Lower lobe of right lung (tissue), 2 donors: ENCODE results near the gene SLC39A10. TPM values are rescaled to one million over a fixed set of nuclear protein-coding genes. Genes with fewer than 3 reads are reported as not detected.

Source experiments
- ATAC-seq, 2 donors: fragments of 200-7000 bp; cut with Tn5 transposase; one replicate each; pipeline ENCODE4 v1.9.1; 2020 to 2022; ENCODE audit warnings: mild to moderate bottlenecking in 2 of 2, moderate library complexity in 2 of 2
- DNase-seq: peaks from one replicate; pipeline ENCODE4 v3.0.0-alpha.2; 2020
- H3K27ac ChIP-seq: fragments of 200-600 bp; one replicate; pipeline ENCODE4 v1.8.0; 2022
- H3K27me3 ChIP-seq: fragments of 200-600 bp; one replicate; pipeline ENCODE4 v1.8.0; 2022; ENCODE audit warnings: low read depth
- H3K36me3 ChIP-seq: fragments of 200-600 bp; one replicate; pipeline ENCODE4 v1.8.0; 2022; ENCODE audit warnings: mild to moderate bottlenecking
- H3K4me1 ChIP-seq: fragments of 200-600 bp; one replicate; pipeline ENCODE4 v1.8.0; 2022
- H3K4me3 ChIP-seq: fragments of 200-600 bp; one replicate; pipeline ENCODE4 v1.8.0; 2022; ENCODE audit warnings: mild to moderate bottlenecking
- H3K9me3 ChIP-seq: fragments of 200-600 bp; one replicate; pipeline ENCODE4 v1.8.0; 2022
- intact Hi-C: fragments of 100-400 bp; cut with DNase I; formaldehyde crosslinking; loops from one replicate; pipeline ENCODE4 v1.11.0; 2022
- total RNA-seq: library from RNA; stranded (reverse); fragmentation: NEBNext Ultra II Directional; extraction: Animal tissue kit (Norgen Biotek cat#: 25700); gene quantifications from one replicate; pipeline ENCODE4 v1.2.1, GENCODE V29; 2021
- TF ChIP-seq, protein P1 (sequence below): fragments of 200-600 bp; IDR thresholded peaks from one replicate; pipeline ENCODE4 v1.8.0; 2022; ENCODE audit warnings: antibody characterized with exemption, mild to moderate bottlenecking
- donor health status: DM: no; HTN: yes; CAD: no; lungs with severe emphysema.

The SLC39A10 gene
- total RNA-seq, 1 donor from 2014 or later, result 37.2 TPM

GRCh38 chr2:195675783-195676427 lies 18.9 kb downstream of the SLC39A10 start:
- H3K36me3 ChIP-seq, result peaks cover 7% of the 10 kb centered on the region
- DNase-seq, result no peak
- no peaks in the 10 kb centered on the region for H3K4me1 ChIP-seq
- no peak overlapping the region for H3K4me3 ChIP-seq
- TF ChIP-seq, protein P1, sequence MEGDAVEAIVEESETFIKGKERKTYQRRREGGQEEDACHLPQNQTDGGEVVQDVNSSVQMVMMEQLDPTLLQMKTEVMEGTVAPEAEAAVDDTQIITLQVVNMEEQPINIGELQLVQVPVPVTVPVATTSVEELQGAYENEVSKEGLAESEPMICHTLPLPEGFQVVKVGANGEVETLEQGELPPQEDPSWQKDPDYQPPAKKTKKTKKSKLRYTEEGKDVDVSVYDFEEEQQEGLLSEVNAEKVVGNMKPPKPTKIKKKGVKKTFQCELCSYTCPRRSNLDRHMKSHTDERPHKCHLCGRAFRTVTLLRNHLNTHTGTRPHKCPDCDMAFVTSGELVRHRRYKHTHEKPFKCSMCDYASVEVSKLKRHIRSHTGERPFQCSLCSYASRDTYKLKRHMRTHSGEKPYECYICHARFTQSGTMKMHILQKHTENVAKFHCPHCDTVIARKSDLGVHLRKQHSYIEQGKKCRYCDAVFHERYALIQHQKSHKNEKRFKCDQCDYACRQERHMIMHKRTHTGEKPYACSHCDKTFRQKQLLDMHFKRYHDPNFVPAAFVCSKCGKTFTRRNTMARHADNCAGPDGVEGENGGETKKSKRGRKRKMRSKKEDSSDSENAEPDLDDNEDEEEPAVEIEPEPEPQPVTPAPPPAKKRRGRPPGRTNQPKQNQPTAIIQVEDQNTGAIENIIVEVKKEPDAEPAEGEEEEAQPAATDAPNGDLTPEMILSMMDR, result no peak
- intact Hi-C loops, result no loop called here
- no peaks in the 10 kb centered on the region for H3K9me3 ChIP-seq
- H3K27me3 ChIP-seq, result no peaks in the 10 kb centered on the region
- no peak for ATAC-seq
- H3K27ac ChIP-seq, result no peak overlapping the region

DNA sequence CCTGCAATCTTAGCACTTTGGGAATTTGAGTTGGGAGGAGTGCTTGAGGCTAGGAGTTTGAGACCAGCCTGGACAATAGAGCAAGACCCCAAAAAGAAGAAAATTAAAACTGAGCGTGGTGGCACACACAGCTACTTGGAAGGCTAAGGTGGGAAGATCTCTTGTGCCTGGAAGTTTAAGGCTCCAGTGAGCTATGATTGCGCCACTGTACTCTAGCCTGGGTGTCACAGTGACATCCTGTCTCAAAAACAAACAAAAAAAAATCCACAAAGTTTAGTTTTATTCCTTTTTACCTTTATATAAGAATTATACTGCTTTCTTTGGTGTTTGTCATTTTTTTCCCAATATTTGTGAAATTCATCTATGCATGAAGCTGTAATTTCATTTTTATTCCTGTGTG lies 20.3 kb downstream of the SLC39A10 start:
- Histone ChIP-seq H3K27ac (no peak overlapping the region), H3K36me3 (peaks cover 8% of the 10 kb centered on the region), H3K4me1 (no peaks in the 10 kb centered on the region), H3K9me3 (no peaks in the 10 kb centered on the region), H3K27me3 (no peaks in the 10 kb centered on the region), H3K4me3 (no peak overlapping the region)
- DNase-seq, result no peak
- no peak for ATAC-seq
- TF ChIP-seq, protein P1, result no peak
- intact Hi-C loops, result no loop called here

DNA sequence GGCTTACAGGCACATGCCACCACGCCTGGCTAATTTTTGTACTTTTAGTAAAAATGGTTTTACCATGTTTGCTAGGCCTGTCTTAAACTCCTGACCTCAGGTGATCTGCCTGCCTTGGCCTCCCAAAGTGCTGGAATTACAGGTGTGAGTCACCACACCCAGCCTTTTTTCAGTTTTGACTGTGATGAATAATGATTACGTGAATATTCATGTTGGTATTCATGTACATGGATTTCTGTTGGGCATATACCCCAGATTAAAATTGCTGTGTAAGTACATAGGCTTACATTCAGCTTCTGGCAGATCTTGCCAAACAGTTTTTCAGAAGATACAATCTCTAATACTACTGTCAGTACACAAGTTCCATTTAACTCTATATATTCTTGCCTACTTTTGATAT lies 20.9 kb downstream of the SLC39A10 start:
- intact Hi-C loops, result no loop called here
- TF ChIP-seq, protein P1, result no peak
- Histone ChIP-seq H3K27me3 (no peaks in the 10 kb centered on the region), H3K4me3 (no peak overlapping the region), H3K4me1 (no peaks in the 10 kb centered on the region), H3K27ac (no peak overlapping the region), H3K36me3 (peaks cover 8% of the 10 kb centered on the region), H3K9me3 (no peaks in the 10 kb centered on the region)
- DNase-seq (no peak), ATAC-seq (no peak)

DNA sequence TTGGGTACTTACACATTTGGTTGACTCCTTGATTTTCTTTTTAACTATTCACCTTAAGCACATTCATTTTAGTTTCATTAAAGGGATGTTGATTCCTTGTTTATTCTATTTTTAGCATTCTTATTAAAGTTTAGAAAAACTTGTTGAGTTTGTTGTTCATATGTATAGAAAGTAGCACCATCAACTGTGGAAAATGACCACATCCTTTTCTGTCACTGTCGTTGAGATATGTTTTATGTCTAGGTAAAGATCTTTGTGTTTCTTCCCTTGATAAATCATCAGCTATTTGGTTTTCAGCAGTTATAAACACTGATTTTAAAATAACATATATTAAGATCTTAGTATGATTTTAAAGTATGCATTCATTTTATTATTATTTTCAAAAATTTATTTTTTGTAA lies 25.1 kb downstream of the SLC39A10 start:
- intact Hi-C loops, result no loop called here
- Histone ChIP-seq H3K27me3 (no peaks in the 10 kb centered on the region), H3K36me3 (peaks cover 8% of the 10 kb centered on the region), H3K4me1 (no peaks in the 10 kb centered on the region), H3K27ac (no peak overlapping the region), H3K4me3 (no peak overlapping the region), H3K9me3 (no peaks in the 10 kb centered on the region)
- TF ChIP-seq, protein P1, result no peak
- ATAC-seq (no peak), DNase-seq (no peak)

- no peak overlapping the region for H3K27ac ChIP-seq
These were observed 26.1 kb downstream of the SLC39A10 start for GRCh38 chr2:195683174-195683573.

More at GRCh38 chr2:195683174-195683573, 26.1 kb downstream of the SLC39A10 start:
- TF ChIP-seq, protein P1, result no peak
- no peaks in the 10 kb centered on the region for H3K27me3 ChIP-seq
- H3K36me3 ChIP-seq, result peaks cover 8% of the 10 kb centered on the region
- DNase-seq (no peak), ATAC-seq (no peak)
- no peaks in the 10 kb centered on the region for H3K4me1 ChIP-seq
- H3K9me3 ChIP-seq, result no peaks in the 10 kb centered on the region
- intact Hi-C loops, result no loop called here
- no peak overlapping the region for H3K4me3 ChIP-seq
